ENCODE data around the gene C1QTNF1. TPM values are rescaled to one million over a fixed set of nuclear protein-coding genes. Genes with fewer than 3 reads are reported as not detected.

The C1QTNF1 gene
- total and polyA plus RNA-seq, 3 donors from 2014 or later = 9.1 to 22.5 (median 9.8) TPM

- no peak for TF ChIP-seq POLR2A (IDR thresholded peaks at IDR 0.05)
- TF ChIP-seq, protein P1, sequence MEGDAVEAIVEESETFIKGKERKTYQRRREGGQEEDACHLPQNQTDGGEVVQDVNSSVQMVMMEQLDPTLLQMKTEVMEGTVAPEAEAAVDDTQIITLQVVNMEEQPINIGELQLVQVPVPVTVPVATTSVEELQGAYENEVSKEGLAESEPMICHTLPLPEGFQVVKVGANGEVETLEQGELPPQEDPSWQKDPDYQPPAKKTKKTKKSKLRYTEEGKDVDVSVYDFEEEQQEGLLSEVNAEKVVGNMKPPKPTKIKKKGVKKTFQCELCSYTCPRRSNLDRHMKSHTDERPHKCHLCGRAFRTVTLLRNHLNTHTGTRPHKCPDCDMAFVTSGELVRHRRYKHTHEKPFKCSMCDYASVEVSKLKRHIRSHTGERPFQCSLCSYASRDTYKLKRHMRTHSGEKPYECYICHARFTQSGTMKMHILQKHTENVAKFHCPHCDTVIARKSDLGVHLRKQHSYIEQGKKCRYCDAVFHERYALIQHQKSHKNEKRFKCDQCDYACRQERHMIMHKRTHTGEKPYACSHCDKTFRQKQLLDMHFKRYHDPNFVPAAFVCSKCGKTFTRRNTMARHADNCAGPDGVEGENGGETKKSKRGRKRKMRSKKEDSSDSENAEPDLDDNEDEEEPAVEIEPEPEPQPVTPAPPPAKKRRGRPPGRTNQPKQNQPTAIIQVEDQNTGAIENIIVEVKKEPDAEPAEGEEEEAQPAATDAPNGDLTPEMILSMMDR (IDR thresholded peaks at IDR 0.05) = no peak
- H3K4me3 ChIP-seq = no peak overlapping the region
- no peak overlapping the region for H3K27ac ChIP-seq
- DNase-seq = no peak
- intact Hi-C loops (cut with DNase I; ENCODE audit: low total_unique reads) = no loop called here
- H3K9me3 ChIP-seq = no peaks in the 10 kb centered on the region
- 63 to 69% methylated on average over 8 of the region's 8 CpGs for WGBS, 2 donors
- no peaks in the 10 kb centered on the region for H3K36me3 ChIP-seq (ENCODE audit: low read depth, missing control alignments)
- peaks cover 8% of the 10 kb centered on the region for H3K4me1 ChIP-seq
- no peaks in the 10 kb centered on the region for H3K27me3 ChIP-seq
Measured at GRCh38 chr17:79093270-79093669, 69.3 kb downstream of the C1QTNF1 start.

GRCh38 chr17:79094261-79094660, 70.3 kb downstream of the C1QTNF1 start:
- H3K36me3 ChIP-seq (ENCODE audit: low read depth, missing control alignments) = no peaks in the 10 kb centered on the region
- WGBS, 2 donors = 87% methylated on average over 12 of the region's 17 CpGs; no CpG with 5 or more reads in 1 of the 2 donors
- no peak overlapping the region for H3K4me3 ChIP-seq
- TF ChIP-seq, protein P1 (IDR thresholded peaks at IDR 0.05) = no peak
- no peak for TF ChIP-seq POLR2A (IDR thresholded peaks at IDR 0.05)
- intact Hi-C loops (cut with DNase I; ENCODE audit: low total_unique reads) = no loop called here
- DNase-seq = no peak
- no peak overlapping the region for H3K27ac ChIP-seq
- peaks cover 8% of the 10 kb centered on the region for H3K4me1 ChIP-seq
- no peaks in the 10 kb centered on the region for H3K9me3 ChIP-seq
- no peaks in the 10 kb centered on the region for H3K27me3 ChIP-seq

DNA sequence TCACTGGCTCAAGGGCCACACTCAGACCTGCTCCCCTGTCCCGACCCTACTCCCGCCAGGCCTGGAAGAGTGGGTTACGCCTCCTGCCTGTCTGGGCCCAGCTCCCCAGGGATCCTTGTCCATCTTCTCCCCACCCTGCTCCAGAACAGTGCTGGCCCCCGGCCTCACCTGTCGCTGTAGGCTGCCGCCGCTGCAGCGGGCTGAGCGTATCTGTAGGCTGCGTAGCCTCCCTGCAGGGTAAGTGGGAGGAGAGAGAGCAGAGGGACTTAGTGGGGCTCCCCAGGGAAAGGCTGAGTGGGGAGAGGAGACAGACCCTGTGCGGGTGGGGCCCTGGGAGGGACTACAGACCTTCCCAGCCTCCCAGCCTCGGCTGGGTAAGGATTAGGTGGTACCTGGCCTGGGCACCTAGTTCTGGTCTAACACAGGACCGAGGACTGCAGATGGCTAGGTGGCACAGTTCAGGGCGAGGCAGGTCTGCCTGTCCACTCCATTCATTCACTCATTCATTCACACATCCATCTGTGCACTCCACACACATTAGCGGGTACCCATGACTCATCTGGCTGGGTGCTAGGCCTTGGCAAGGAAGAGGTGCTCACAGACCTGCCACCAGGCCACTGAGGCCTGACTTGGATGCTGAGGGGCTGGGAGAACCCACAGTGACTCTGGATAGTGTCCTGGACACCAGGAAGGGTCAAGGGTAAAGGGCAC, 71.5 kb downstream of the C1QTNF1 start:
- TF ChIP-seq, protein P1 (IDR thresholded peaks at IDR 0.05) = no peak
- no peak for TF ChIP-seq POLR2A (IDR thresholded peaks at IDR 0.05)
- intact Hi-C loops (cut with DNase I; ENCODE audit: low total_unique reads) = no loop called here
- Histone ChIP-seq H3K27me3 (no peaks in the 10 kb centered on the region), H3K4me1 (peaks cover under 1% of the 10 kb centered on the region), H3K36me3 (ENCODE audit: low read depth, missing control alignments) (no peaks in the 10 kb centered on the region), H3K4me3 (no peak overlapping the region), H3K27ac (no peak overlapping the region), H3K9me3 (no peaks in the 10 kb centered on the region)
- 93% methylated on average over 12 of the region's 15 CpGs for WGBS, 2 donors
- DNase-seq = no peak

DNA sequence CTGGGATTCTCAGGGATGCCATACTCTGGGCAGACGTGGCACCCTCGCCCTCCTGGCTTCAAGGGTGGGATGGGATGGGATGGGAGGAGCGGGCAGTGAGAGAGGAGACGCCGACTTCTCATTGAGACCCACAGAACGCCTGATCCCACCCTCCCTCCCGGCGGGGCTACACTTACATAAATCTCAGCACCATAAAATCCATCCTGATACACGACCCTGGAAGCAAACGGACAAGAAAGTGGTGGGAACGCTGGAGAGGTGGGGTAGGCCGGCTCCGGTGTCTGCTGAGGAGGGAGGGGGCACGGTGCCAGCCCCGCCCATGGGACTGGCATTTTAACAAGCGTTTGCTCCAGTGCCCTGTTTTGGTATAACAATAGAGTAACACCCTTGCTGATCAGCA, 72.5 kb downstream of the C1QTNF1 start:
- DNase-seq = no peak
- H3K9me3 ChIP-seq = no peaks in the 10 kb centered on the region
- H3K4me3 ChIP-seq = no peak overlapping the region
- H3K36me3 ChIP-seq (ENCODE audit: low read depth, missing control alignments) = no peaks in the 10 kb centered on the region
- no peak for TF ChIP-seq POLR2A (IDR thresholded peaks at IDR 0.05)
- TF ChIP-seq, protein P1 (IDR thresholded peaks at IDR 0.05) = no peak
- no peak overlapping the region for H3K27ac ChIP-seq
- no peaks in the 10 kb centered on the region for H3K4me1 ChIP-seq
- H3K27me3 ChIP-seq = no peaks in the 10 kb centered on the region
- WGBS, 2 donors = 64 to 65% methylated on average over 11 to 16 of the region's 16 CpGs
- intact Hi-C loops (cut with DNase I; ENCODE audit: low total_unique reads) = no loop called here

Measured in testis (tissue), 3 donors.